Esophagus (tissue), 2 donors: ENCODE data around the gene CAND2. TPM values are rescaled to one million over a fixed set of nuclear protein-coding genes. Genes with fewer than 3 reads are reported as not detected.
A peak's percentile ranks its signal among the peaks of the same experiment; 100 is the strongest.
"Not testable (repeated sequence)": the region's sequence is repeated elsewhere in the genome, so short reads cannot be mapped to it uniquely, and the experiment has no call there.

Experiments used
- H3K27ac ChIP-seq, 2 donors: one replicate each; pipeline ENCODE4 v1.5.1; 2013; ENCODE audit warnings: low read depth in 2 of 2, mild to moderate bottlenecking in 2 of 2, inconsistent platforms in 1 of 2, low read length in 1 of 2, moderate library complexity in 1 of 2
- H3K27me3 ChIP-seq, 2 donors: one replicate each; pipeline ENCODE4 v1.6.1; 2013; ENCODE audit warnings: low read length in 2 of 2, control low read depth in 1 of 2, mild to moderate bottlenecking in 1 of 2; ENCODE audit not compliant: insufficient read depth in 2 of 2, control insufficient read depth in 1 of 2
- H3K36me3 ChIP-seq, 2 donors: one replicate each; pipeline ENCODE4 v1.6.1; 2013; ENCODE audit warnings: low read length in 1 of 2; ENCODE audit not compliant: control insufficient read depth in 2 of 2, insufficient read depth in 2 of 2
- H3K4me1 ChIP-seq, 2 donors: one replicate each; pipeline ENCODE4 v1.6.1; 2013; ENCODE audit warnings: low read length in 1 of 2; ENCODE audit not compliant: control insufficient read depth in 2 of 2, insufficient read depth in 2 of 2
- H3K4me3 ChIP-seq, 2 donors: one replicate each; pipeline ENCODE4 v1.5.1; 2013; ENCODE audit warnings: low read length in 2 of 2, mild to moderate bottlenecking in 2 of 2, low read depth in 1 of 2, moderate library complexity in 1 of 2
- H3K9me3 ChIP-seq, 2 donors: one replicate each; pipeline ENCODE4 v1.6.1; 2013; ENCODE audit warnings: mild to moderate bottlenecking in 2 of 2, low read depth in 1 of 2, low read length in 1 of 2, moderate library complexity in 1 of 2; ENCODE audit not compliant: control insufficient read depth in 2 of 2, insufficient read depth in 1 of 2
- WGBS, 2 donors: extraction: QIAGEN DNeasy Blood & Tissue Kit; methylation state at CpG; one replicate each; pipeline ENCODE4 v1.1.7; 2013; 5-methylcytosine and 5-hydroxymethylcytosine counted together
- polyA plus RNA-seq, 2 donors: library from polyadenylated mRNA; stranded (reverse); fragments of 200-250 nt; gene quantifications; one replicate each; pipeline ENCODE4 v1.2.3, GENCODE V29; 2013
- donor health status: healthy with polysubstance abuse.
- donor health status: Bipolar disorder and iron deficiency.

Gene CAND2
- polyA plus RNA-seq, 2 donors: 0.84 to 1.2 TPM

GRCh38 chr3:12841149-12841969 lies 44.9 kb downstream of the CAND2 start, which contains the start of gene RPL32:
RPL32 (minus strand) TSS chr3:12841565; CDS start chr3:12840237, 1,328 bp downstream.
- peak within 1 kb of the TSS; percentile 86 to 88 for H3K27ac ChIP-seq
- H3K4me1 ChIP-seq: peaks cover 3 to 11% of the 10 kb centered on the region in 2 donors
- H3K9me3 ChIP-seq: no peaks in the 10 kb centered on the region
- no peaks in the 10 kb centered on the region for H3K27me3 ChIP-seq
- 0% methylated on average over 43 of the region's 43 CpGs for WGBS, 2 donors
- H3K4me3 ChIP-seq: peak within 1 kb of the TSS; percentile 89 to 90
- peaks cover 9 to 19% of the 10 kb centered on the region in 2 donors for H3K36me3 ChIP-seq

GRCh38 chr3:12841970-12842328 lies 45.5 kb downstream of the CAND2 start:
- Histone ChIP-seq H3K9me3 (no peaks in the 10 kb centered on the region), H3K4me3 (peak overlapping the region in 1 of 2 donors; percentile 89), H3K27ac (peak overlapping the region in 1 of 2 donors; percentile 24), H3K4me1 (peaks cover 3 to 11% of the 10 kb centered on the region in 2 donors), H3K27me3 (no peaks in the 10 kb centered on the region), H3K36me3 (peaks cover 9 to 14% of the 10 kb centered on the region in 2 donors)
- 42 to 47% methylated on average over 7 of the region's 7 CpGs for WGBS, 2 donors

GRCh38 chr3:12842469-12842868 lies 46.0 kb downstream of the CAND2 start:
- WGBS, 2 donors: 92 to 94% methylated on average over 4 of the region's 4 CpGs
- Histone ChIP-seq H3K27ac (no peak overlapping the region), H3K9me3 (no peaks in the 10 kb centered on the region)

GRCh38 chr3:12845811-12846210 lies 49.3 kb downstream of the CAND2 start:
- Histone ChIP-seq H3K4me3 (no peak overlapping the region), H3K27ac (no peak overlapping the region)
- WGBS, 2 donors: 55 to 61% methylated on average over 1 of the region's 1 CpG

More at GRCh38 chr3:12842469-12842868, 46.0 kb downstream of the CAND2 start:
- Histone ChIP-seq H3K4me1 (peaks cover 3 to 11% of the 10 kb centered on the region in 2 donors), H3K36me3 (peaks cover 9 to 12% of the 10 kb centered on the region in 2 donors), H3K4me3 (no peak overlapping the region), H3K27me3 (no peaks in the 10 kb centered on the region)

GRCh38 chr3:12852201-12852600 lies 55.7 kb downstream of the CAND2 start:
- Histone ChIP-seq H3K4me1 (peaks cover 0 to 4% of the 10 kb centered on the region in 2 donors), H3K9me3 (no peaks in the 10 kb centered on the region), H3K36me3 (no peaks in the 10 kb centered on the region), H3K4me3 (no peak overlapping the region), H3K27ac (no peak overlapping the region), H3K27me3 (no peaks in the 10 kb centered on the region)
- 73 to 85% methylated on average over 3 of the region's 3 CpGs for WGBS, 2 donors

More at GRCh38 chr3:12845811-12846210, 49.3 kb downstream of the CAND2 start:
- Histone ChIP-seq H3K9me3 (no peaks in the 10 kb centered on the region), H3K4me1 (no peaks in the 10 kb centered on the region), H3K36me3 (no peaks in the 10 kb centered on the region), H3K27me3 (no peaks in the 10 kb centered on the region)

- H3K36me3 ChIP-seq, H3K27ac ChIP-seq, H3K27me3 ChIP-seq, H3K9me3 ChIP-seq, H3K4me3 ChIP-seq, H3K4me1 ChIP-seq: not testable (repeated sequence)
- whole genome bisulfite sequencing, 2 donors: 69 to 78% methylated on average over 2 of the region's 2 CpGs
Observed at GRCh38 chr3:12853847-12854246, 57.4 kb downstream of the CAND2 start.

GRCh38 chr3:12854565-12854964 lies 58.1 kb downstream of the CAND2 start:
- no peak overlapping the region for H3K4me3 ChIP-seq
- H3K4me1 ChIP-seq: peaks cover 0 to 4% of the 10 kb centered on the region in 2 donors
- H3K27ac ChIP-seq: no peak overlapping the region
- 75 to 86% methylated on average over 4 of the region's 4 CpGs for WGBS, 2 donors
- no peaks in the 10 kb centered on the region for H3K36me3 ChIP-seq
- H3K9me3 ChIP-seq: no peaks in the 10 kb centered on the region
- no peaks in the 10 kb centered on the region for H3K27me3 ChIP-seq

GRCh38 chr3:12856626-12857025 lies 60.1 kb downstream of the CAND2 start:
- no peaks in the 10 kb centered on the region for H3K9me3 ChIP-seq
- peaks cover 0 to 4% of the 10 kb centered on the region in 2 donors for H3K4me1 ChIP-seq
- H3K27ac ChIP-seq: no peak overlapping the region
- WGBS, 2 donors: 81% methylated on average over 5 of the region's 5 CpGs
- H3K27me3 ChIP-seq: no peaks in the 10 kb centered on the region
- no peak overlapping the region for H3K4me3 ChIP-seq
- H3K36me3 ChIP-seq: no peaks in the 10 kb centered on the region

GRCh38 chr3:12859840-12860239 lies 63.4 kb downstream of the CAND2 start:
- peaks cover 0 to 3% of the 10 kb centered on the region in 2 donors for H3K9me3 ChIP-seq
- no peak overlapping the region for H3K27ac ChIP-seq
- H3K27me3 ChIP-seq: no peaks in the 10 kb centered on the region
- H3K4me3 ChIP-seq: no peak overlapping the region
- H3K4me1 ChIP-seq: peaks cover 0 to 4% of the 10 kb centered on the region in 2 donors
- WGBS, 2 donors: 73 to 76% methylated on average over 7 of the region's 7 CpGs
- H3K36me3 ChIP-seq: no peaks in the 10 kb centered on the region

GRCh38 chr3:12861611-12862010 lies 65.1 kb downstream of the CAND2 start:
- no peaks in the 10 kb centered on the region for H3K27me3 ChIP-seq
- H3K4me1 ChIP-seq: peaks cover 0 to 3% of the 10 kb centered on the region in 2 donors
- no peak overlapping the region for H3K27ac ChIP-seq
- no peaks in the 10 kb centered on the region for H3K36me3 ChIP-seq
- peaks cover 3 to 8% of the 10 kb centered on the region in 2 donors for H3K9me3 ChIP-seq
- 81 to 88% methylated on average over 5 of the region's 5 CpGs for WGBS, 2 donors
- no peak overlapping the region for H3K4me3 ChIP-seq
